ENCODE measurements around the gene EML1. TPM values are rescaled to one million over a fixed set of nuclear protein-coding genes. Genes with fewer than 3 reads are reported as not detected.

Gene EML1
- total RNA-seq, 2 experiments from 2014 or later = not detected

- BruUV-seq (replicated peaks) = no TSS peak
- H3K36me3 ChIP-seq (ENCODE audit: insufficient read depth, low read length) = no peaks in the 10 kb centered on the region
- no peaks in the 10 kb centered on the region for H3K79me2 ChIP-seq (ENCODE audit: insufficient read depth, low read depth, low read length)
- H3K9me2 ChIP-seq (ENCODE audit: insufficient read depth, low read length) = no peaks in the 10 kb centered on the region
- no peak for DNase-seq (ENCODE audit: low spot score)
- H2AFZ ChIP-seq (ENCODE audit: low read length) = no peak overlapping the region
- TF ChIP-seq EZH2phosphoT487 (IDR thresholded peaks at IDR 0.05; ENCODE audit: borderline replicate concordance, low read depth, low read length) = no peak
- TF ChIP-seq, protein P1, sequence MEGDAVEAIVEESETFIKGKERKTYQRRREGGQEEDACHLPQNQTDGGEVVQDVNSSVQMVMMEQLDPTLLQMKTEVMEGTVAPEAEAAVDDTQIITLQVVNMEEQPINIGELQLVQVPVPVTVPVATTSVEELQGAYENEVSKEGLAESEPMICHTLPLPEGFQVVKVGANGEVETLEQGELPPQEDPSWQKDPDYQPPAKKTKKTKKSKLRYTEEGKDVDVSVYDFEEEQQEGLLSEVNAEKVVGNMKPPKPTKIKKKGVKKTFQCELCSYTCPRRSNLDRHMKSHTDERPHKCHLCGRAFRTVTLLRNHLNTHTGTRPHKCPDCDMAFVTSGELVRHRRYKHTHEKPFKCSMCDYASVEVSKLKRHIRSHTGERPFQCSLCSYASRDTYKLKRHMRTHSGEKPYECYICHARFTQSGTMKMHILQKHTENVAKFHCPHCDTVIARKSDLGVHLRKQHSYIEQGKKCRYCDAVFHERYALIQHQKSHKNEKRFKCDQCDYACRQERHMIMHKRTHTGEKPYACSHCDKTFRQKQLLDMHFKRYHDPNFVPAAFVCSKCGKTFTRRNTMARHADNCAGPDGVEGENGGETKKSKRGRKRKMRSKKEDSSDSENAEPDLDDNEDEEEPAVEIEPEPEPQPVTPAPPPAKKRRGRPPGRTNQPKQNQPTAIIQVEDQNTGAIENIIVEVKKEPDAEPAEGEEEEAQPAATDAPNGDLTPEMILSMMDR (conservative IDR thresholded peaks at IDR 0.05; ENCODE audit: low read length) = no peak
- no peaks in the 10 kb centered on the region for H3K4me1 ChIP-seq (ENCODE audit: insufficient read depth, low read length, poor library complexity, severe bottlenecking)
- H3K9me3 ChIP-seq (ENCODE audit: low read length) = no peaks in the 10 kb centered on the region
- POLR2A ChIA-PET = no interaction called here
- no peak overlapping the region for H3K4me2 ChIP-seq (ENCODE audit: low read length)
- intact Hi-C loops (cut with micrococcal nuclease; ENCODE audit: unreplicated experiment) = no loop called here
- no peak overlapping the region for H3K27ac ChIP-seq (ENCODE audit: low read depth, low read length, poor library complexity, severe bottlenecking)
- H4K20me1 ChIP-seq (ENCODE audit: insufficient read depth, low read length) = no peaks in the 10 kb centered on the region
- no peak overlapping the region for H3K4me3 ChIP-seq (ENCODE audit: low read depth, low read length, poor library complexity, severe bottlenecking)
- CTCF ChIA-PET (ENCODE audit: unreplicated experiment) = no interaction called here
Observed at GRCh38 chr14:99831903-99832685, 38.9 kb downstream of the EML1 start.

DNA sequence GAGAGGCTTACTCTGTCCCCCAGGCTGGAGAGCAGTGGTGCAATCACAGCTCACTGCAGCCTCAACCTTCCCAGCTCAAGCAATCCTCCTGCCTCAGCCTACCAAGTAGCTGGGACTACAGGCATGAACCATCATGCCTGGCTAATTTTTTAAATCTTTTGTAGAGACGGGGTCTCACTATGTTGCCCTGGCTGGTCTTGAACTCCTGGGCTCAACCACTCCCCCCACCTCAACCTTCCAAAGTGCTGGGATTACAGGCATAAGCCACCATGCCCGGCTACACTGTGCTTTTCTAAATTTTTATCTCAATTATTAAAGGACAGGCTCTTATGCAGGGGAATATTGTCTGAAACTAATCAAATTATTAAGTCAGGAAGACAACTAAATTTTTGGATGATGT lies 44.6 kb downstream of the EML1 start:
- Histone ChIP-seq H3K4me2 (ENCODE audit: low read length) (no peak overlapping the region), H3K4me3 (ENCODE audit: low read depth, low read length, poor library complexity, severe bottlenecking) (no peak overlapping the region), H3K27ac (ENCODE audit: low read depth, low read length, poor library complexity, severe bottlenecking) (no peak overlapping the region), H3K9me2 (ENCODE audit: insufficient read depth, low read length) (no peaks in the 10 kb centered on the region), H3K79me2 (ENCODE audit: insufficient read depth, low read depth, low read length) (no peaks in the 10 kb centered on the region), H3K9me3 (ENCODE audit: low read length) (no peaks in the 10 kb centered on the region), H4K20me1 (ENCODE audit: insufficient read depth, low read length) (no peaks in the 10 kb centered on the region), H3K36me3 (ENCODE audit: insufficient read depth, low read length) (no peaks in the 10 kb centered on the region), H3K4me1 (ENCODE audit: insufficient read depth, low read length, poor library complexity, severe bottlenecking) (no peaks in the 10 kb centered on the region), H2AFZ (ENCODE audit: low read length) (no peak overlapping the region)
- DNase-seq (ENCODE audit: low spot score) = no peak
- no TSS peak for BruUV-seq (replicated peaks)
- intact Hi-C loops (cut with micrococcal nuclease; ENCODE audit: unreplicated experiment) = no loop called here
- POLR2A ChIA-PET = interaction anchor here (0.7 to 1.1 kb wide), 2 partner anchors 9 to 1640 kb away, joined by 3 read pairs; no protein-coding TSS in a partner anchor
- TF ChIP-seq, protein P1 (conservative IDR thresholded peaks at IDR 0.05; ENCODE audit: low read length) = no peak
- TF ChIP-seq EZH2phosphoT487 (IDR thresholded peaks at IDR 0.05; ENCODE audit: borderline replicate concordance, low read depth, low read length) = no peak
- CTCF ChIA-PET (ENCODE audit: unreplicated experiment) = no interaction called here

DNA sequence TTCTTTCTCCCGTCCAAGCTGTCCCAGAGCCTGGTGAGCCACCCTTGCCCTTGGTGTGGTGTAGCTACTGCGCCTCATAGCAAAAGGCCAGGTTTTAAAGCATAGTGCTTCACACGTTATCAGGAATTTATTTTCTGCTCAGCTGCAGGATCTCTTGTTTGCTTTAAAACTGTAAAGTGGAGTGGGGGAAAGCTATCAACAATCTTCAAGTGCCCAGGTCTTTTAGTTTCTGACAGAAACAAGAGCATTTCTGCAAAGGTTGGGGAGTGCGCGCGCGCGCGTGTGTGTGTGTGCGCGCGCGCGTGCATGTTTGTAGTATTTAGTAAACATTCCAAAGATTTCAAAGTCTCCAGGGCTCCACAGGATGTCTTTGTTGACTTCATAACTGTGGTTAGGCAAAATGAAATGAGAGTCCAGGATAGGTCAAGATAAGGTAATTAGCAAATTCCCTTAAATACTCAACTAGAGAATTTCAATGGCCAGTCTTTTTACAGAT lies 45.5 kb downstream of the EML1 start:
- CTCF ChIA-PET (ENCODE audit: unreplicated experiment) = no interaction called here
- no peak overlapping the region for H3K27ac ChIP-seq (ENCODE audit: low read depth, low read length, poor library complexity, severe bottlenecking)
- no peak for DNase-seq (ENCODE audit: low spot score)
- H2AFZ ChIP-seq (ENCODE audit: low read length) = no peak overlapping the region
- H3K4me1 ChIP-seq (ENCODE audit: insufficient read depth, low read length, poor library complexity, severe bottlenecking) = no peaks in the 10 kb centered on the region
- no peaks in the 10 kb centered on the region for H3K9me3 ChIP-seq (ENCODE audit: low read length)
- no peaks in the 10 kb centered on the region for H3K9me2 ChIP-seq (ENCODE audit: insufficient read depth, low read length)
- intact Hi-C loops (cut with micrococcal nuclease; ENCODE audit: unreplicated experiment) = no loop called here
- POLR2A ChIA-PET = no interaction called here
- H3K4me2 ChIP-seq (ENCODE audit: low read length) = no peak overlapping the region
- no peaks in the 10 kb centered on the region for H3K36me3 ChIP-seq (ENCODE audit: insufficient read depth, low read length)
- no peaks in the 10 kb centered on the region for H4K20me1 ChIP-seq (ENCODE audit: insufficient read depth, low read length)
- no peaks in the 10 kb centered on the region for H3K79me2 ChIP-seq (ENCODE audit: insufficient read depth, low read depth, low read length)
- BruUV-seq (replicated peaks) = no TSS peak
- no peak for TF ChIP-seq EZH2phosphoT487 (IDR thresholded peaks at IDR 0.05; ENCODE audit: borderline replicate concordance, low read depth, low read length)
- TF ChIP-seq, protein P1 (conservative IDR thresholded peaks at IDR 0.05; ENCODE audit: low read length) = no peak
- no peak overlapping the region for H3K4me3 ChIP-seq (ENCODE audit: low read depth, low read length, poor library complexity, severe bottlenecking)
